ENCODE measurements around the gene TUFM. TPM values are rescaled to one million over a fixed set of nuclear protein-coding genes. Genes with fewer than 3 reads are reported as not detected.
"Not testable (repeated sequence)": the region's sequence is repeated elsewhere in the genome, so short reads cannot be mapped to it uniquely, and the experiment has no call there.

The TUFM gene
- total RNA-seq, 4 donors from 2014 or later: 83.0 to 121 (median 107) TPM

DNA sequence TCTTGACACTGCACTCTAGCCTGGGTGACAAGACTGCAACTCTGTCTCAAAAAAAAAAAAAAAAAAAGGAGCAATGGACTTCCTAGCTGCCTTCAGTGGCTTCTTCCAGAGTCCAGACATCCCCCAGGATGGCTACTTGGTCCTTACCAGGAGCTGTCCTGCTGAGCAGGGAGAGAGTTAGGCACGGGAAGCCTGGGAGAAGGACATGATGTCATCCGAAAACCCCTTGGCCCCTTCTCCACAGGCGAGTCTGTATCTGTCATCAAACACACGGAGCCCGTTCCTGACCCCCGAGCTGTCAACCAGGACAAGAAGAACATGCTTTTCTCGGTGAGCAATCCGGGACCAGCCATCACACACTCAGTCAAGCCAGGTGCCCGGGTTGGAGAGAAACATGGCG, 40.8 kb upstream of the TUFM start:
- Histone ChIP-seq H3K36me3 (no peaks in the 10 kb centered on the region), H3K27ac (no peak overlapping the region), H3K4me3 (no peak overlapping the region), H3K9me3 (no peaks in the 10 kb centered on the region), H3K4me1 (no peaks in the 10 kb centered on the region), H3K27me3 (peaks cover 10% of the 10 kb centered on the region)
- 55% methylated on average over 10 of the region's 10 CpGs for WGBS
- DNase-seq (ENCODE audit: low spot score in 2 of 2): no peak
- TF ChIP-seq POLR2AphosphoS5 (IDR thresholded peaks at IDR 0.05) (no peak), POLR2A (IDR thresholded peaks at IDR 0.05) (no peak)
- TF ChIP-seq, protein P1, sequence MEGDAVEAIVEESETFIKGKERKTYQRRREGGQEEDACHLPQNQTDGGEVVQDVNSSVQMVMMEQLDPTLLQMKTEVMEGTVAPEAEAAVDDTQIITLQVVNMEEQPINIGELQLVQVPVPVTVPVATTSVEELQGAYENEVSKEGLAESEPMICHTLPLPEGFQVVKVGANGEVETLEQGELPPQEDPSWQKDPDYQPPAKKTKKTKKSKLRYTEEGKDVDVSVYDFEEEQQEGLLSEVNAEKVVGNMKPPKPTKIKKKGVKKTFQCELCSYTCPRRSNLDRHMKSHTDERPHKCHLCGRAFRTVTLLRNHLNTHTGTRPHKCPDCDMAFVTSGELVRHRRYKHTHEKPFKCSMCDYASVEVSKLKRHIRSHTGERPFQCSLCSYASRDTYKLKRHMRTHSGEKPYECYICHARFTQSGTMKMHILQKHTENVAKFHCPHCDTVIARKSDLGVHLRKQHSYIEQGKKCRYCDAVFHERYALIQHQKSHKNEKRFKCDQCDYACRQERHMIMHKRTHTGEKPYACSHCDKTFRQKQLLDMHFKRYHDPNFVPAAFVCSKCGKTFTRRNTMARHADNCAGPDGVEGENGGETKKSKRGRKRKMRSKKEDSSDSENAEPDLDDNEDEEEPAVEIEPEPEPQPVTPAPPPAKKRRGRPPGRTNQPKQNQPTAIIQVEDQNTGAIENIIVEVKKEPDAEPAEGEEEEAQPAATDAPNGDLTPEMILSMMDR (IDR thresholded peaks at IDR 0.05): no peak

DNA sequence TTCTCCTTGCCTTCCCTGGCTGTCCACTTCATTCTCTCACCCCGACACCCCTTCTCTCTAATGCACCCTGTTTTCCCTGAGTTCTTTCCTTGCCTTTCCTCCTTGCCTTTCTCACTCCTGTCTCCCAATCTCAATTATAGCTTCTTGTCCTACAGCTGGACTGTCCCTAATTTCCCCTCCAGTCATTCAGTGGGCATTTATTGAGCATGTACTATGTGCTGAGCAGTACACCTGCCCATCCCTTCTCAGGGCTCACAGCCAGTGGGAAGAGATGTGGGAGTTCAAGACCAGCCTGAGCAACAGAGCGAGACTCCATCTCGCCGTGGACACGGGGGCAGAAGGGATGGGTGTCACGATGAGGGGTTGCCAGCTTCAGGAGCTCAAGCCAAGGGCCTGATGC, 37.9 kb upstream of the TUFM start:
- no peaks in the 10 kb centered on the region for H3K36me3 ChIP-seq
- no peak for DNase-seq (ENCODE audit: low spot score in 2 of 2)

DNA sequence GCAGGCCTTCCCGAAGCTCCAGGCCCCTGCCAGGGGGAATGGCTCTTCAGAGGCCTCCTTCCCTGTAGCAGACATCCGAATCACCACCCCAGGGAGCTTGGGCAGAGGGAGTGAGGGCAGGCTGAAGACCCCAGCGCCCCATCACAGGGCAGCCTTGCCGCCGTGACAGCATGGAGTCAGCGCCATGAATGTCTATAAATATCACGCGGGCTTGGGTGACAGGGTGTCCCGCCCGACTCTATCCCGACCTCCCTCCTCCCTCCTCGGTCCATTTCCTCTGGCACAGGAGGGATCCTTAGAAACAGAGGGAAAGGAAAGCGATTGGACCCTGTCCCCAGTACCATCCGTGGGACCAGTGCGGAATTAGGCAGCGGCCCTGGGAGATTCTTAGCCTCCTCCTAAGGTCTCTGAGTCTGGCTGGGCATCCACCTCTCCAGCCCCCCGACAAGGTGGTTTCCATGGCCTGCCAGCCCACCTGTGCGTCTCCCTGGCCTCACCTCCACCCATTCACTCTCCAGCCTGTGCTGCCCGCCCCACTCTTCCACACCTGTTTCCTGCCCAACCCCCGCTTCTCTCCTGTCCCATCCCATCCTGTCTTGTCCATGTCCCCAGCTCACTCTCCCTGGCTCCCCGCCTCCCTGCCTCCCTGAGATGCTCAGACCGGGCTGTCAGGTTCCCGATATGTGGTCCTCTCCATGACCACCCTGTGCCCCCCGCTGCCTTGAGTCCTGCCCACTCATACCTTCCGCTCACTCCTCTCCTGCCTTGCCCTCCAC, 37.3 kb upstream of the TUFM start:
- peaks cover 17% of the 10 kb centered on the region for H3K4me1 ChIP-seq
- H3K27me3 ChIP-seq: peaks cover 18% of the 10 kb centered on the region
- TF ChIP-seq POLR2A (IDR thresholded peaks at IDR 0.05): no peak
- no peak for TF ChIP-seq POLR2AphosphoS5 (IDR thresholded peaks at IDR 0.05)
- TF ChIP-seq, protein P1 (IDR thresholded peaks at IDR 0.05): no peak
- no peak for TF ChIP-seq EP300 (IDR thresholded peaks at IDR 0.05)
- no peaks in the 10 kb centered on the region for H3K36me3 ChIP-seq
- no peak overlapping the region for H3K27ac ChIP-seq
- WGBS: 53% methylated on average over 25 of the region's 25 CpGs
- no peak for DNase-seq (ENCODE audit: low spot score in 2 of 2)
- H3K9me3 ChIP-seq: no peaks in the 10 kb centered on the region
- no peak overlapping the region for H3K4me3 ChIP-seq

More for the DNA sequence above, 37.9 kb upstream of the TUFM start:
- H3K4me3 ChIP-seq: no peak overlapping the region
- H3K27me3 ChIP-seq: peaks cover 18% of the 10 kb centered on the region
- H3K27ac ChIP-seq: no peak overlapping the region
- H3K4me1 ChIP-seq: peaks cover 13% of the 10 kb centered on the region
- TF ChIP-seq, protein P1 (IDR thresholded peaks at IDR 0.05): no peak
- no peak for TF ChIP-seq POLR2A (IDR thresholded peaks at IDR 0.05)
- WGBS: 92% methylated on average over 6 of the region's 6 CpGs
- H3K9me3 ChIP-seq: no peaks in the 10 kb centered on the region

DNA sequence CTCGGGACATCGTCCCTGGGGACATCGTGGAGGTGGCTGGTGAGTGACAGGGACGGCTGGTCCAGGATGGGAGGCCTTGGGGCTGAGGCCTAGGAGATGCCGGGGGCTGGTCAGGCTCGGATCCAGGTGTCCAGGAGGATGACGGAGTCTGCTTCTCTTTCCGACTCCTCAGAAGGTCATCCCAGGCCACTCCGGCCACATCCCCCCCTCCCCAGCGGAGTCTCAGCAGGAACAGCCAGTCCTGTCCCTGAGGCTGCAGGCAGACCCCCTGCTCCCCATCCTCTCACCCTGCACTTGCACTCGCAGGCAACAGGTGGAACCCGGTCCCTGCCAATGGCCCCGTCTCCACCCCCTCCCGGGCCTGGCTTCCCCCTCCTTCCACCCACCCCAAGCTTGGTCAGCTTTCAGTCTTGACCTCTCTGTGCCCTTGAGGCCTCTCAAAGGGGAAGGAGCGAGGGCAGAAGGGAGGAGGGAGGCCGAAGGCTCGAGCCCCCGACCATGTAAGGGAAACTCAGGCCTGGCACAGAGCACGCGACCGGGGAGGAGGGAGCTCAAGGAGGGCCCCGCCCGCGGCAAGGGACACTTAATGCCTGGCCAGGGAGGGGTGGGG, 36.5 kb upstream of the TUFM start:
- WGBS: 42% methylated on average over 23 of the region's 24 CpGs
- no peak overlapping the region for H3K4me3 ChIP-seq
- no peak overlapping the region for H3K27ac ChIP-seq
- H3K36me3 ChIP-seq: no peaks in the 10 kb centered on the region
- H3K9me3 ChIP-seq: no peaks in the 10 kb centered on the region
- peaks cover 18% of the 10 kb centered on the region for H3K27me3 ChIP-seq
- peaks cover 17% of the 10 kb centered on the region for H3K4me1 ChIP-seq
- no peak for DNase-seq (ENCODE audit: low spot score in 2 of 2)
- TF ChIP-seq, protein P1 (IDR thresholded peaks at IDR 0.05): no peak
- TF ChIP-seq POLR2A (IDR thresholded peaks at IDR 0.05) (no peak), EP300 (IDR thresholded peaks at IDR 0.05) (no peak), POLR2AphosphoS5 (IDR thresholded peaks at IDR 0.05) (no peak)

DNA sequence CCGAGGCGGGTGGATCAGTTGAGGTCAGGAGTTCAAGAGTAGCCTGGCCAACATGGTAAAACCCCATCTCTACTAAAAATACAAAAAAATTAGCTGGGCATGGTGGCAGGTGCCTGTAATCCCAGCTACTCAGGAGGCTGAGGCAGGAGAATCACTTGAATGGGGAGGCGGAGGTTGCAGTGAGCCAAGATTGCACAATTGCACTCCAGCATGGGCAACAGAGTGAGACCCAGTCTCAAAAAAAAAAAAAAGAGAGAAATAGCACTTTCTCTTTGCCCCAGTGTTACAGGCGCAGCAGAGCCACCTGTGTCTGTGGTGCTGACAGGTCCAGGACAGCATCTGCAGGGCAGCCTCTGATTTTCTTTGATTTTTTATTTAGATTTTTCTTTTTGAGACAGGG, 35.4 kb upstream of the TUFM start:
- peaks cover 17% of the 10 kb centered on the region for H3K4me1 ChIP-seq
- H3K4me3 ChIP-seq: not testable (repeated sequence)

More for the DNA sequence above, 35.4 kb upstream of the TUFM start:
- not testable (repeated sequence) for H3K36me3 ChIP-seq; DNase-seq (ENCODE audit: low spot score in 2 of 2); H3K27ac ChIP-seq; H3K9me3 ChIP-seq
- peaks cover 18% of the 10 kb centered on the region for H3K27me3 ChIP-seq
- 87% methylated on average over 4 of the region's 4 CpGs for WGBS

All from suprapubic skin (tissue), 4 donors.